IMR-90 (cell line): ENCODE measurements around the gene NMRAL1.

ENCODE experiments used
- POLR2A ChIP-seq: IDR thresholded peaks from 2 replicates; pipeline ENCODE4 v1.6.1; 2012; ENCODE audit warnings: mild to moderate bottlenecking, low read depth, low read length
- TF ChIP-seq, protein P1 (sequence below): conservative IDR thresholded peaks from 2 replicates; pipeline ENCODE4 v1.5.1; 2012; ENCODE audit warnings: mild to moderate bottlenecking, low read depth, low read length, improper control_type of control experiment

DNA sequence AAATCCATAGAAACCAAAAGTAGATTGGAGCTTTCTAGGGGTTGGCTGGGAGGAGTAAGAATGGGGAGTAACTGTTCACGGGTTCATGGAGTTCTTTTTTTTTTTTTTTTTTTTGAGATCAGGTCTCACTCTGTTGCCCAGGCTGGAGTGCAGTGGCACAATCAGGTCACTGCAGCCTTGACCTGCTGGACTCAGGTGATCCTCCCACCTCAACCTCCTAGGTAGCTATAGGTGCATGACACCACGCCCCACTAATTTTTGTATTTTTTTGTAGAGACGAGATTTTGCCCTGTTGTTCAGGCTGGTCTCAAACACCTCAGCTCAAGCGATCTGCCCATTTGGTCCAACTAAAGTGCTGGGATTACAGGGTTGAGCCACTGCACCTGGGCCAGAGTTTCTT, 1.5 kb downstream of the NMRAL1 start:
- TF ChIP-seq, protein P1, sequence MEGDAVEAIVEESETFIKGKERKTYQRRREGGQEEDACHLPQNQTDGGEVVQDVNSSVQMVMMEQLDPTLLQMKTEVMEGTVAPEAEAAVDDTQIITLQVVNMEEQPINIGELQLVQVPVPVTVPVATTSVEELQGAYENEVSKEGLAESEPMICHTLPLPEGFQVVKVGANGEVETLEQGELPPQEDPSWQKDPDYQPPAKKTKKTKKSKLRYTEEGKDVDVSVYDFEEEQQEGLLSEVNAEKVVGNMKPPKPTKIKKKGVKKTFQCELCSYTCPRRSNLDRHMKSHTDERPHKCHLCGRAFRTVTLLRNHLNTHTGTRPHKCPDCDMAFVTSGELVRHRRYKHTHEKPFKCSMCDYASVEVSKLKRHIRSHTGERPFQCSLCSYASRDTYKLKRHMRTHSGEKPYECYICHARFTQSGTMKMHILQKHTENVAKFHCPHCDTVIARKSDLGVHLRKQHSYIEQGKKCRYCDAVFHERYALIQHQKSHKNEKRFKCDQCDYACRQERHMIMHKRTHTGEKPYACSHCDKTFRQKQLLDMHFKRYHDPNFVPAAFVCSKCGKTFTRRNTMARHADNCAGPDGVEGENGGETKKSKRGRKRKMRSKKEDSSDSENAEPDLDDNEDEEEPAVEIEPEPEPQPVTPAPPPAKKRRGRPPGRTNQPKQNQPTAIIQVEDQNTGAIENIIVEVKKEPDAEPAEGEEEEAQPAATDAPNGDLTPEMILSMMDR = no peak
- TF ChIP-seq POLR2A = no peak
